ENCODE results near the gene C19orf44.
A peak's percentile ranks its signal among the peaks of the same experiment; 100 is the strongest.

The C19orf44 gene

DNA sequence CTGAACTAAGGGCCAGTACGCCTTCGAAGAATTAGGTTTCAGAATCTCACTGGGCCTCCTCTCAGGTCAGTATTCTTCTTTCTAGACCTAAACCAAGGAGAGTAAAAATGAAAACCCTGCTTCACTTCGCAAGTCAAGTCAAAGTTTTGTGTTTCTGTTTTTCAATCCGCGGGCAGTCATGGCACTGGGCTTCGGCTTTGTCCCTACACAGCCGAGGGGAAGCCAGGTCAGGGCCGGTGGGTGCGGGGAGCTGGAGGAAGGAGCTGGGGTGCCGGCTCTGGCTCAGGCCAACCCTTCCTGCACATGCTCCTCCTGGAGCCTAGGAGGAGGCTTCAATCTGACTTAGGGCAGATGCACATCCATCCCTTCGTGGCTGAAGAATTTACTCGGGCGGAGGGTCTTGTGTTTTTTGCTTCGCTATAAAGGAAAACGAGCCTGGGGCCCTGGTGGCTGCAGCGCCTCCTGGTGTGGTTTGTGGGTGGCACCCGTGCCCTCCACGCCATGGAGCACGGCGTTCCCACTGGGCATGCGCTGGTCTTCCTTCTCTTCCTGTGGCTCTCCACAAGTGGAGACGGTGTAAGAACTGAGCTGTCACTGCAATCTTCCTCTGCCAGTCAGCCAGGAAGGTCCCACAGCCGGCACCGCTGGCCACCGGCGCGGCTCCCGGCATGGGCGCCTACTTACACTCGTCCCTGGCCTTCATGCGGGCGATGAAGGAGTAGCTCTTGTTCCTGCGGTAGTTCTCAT, 22.5 kb downstream of the C19orf44 start:
- no peak for DNase-seq

DNA sequence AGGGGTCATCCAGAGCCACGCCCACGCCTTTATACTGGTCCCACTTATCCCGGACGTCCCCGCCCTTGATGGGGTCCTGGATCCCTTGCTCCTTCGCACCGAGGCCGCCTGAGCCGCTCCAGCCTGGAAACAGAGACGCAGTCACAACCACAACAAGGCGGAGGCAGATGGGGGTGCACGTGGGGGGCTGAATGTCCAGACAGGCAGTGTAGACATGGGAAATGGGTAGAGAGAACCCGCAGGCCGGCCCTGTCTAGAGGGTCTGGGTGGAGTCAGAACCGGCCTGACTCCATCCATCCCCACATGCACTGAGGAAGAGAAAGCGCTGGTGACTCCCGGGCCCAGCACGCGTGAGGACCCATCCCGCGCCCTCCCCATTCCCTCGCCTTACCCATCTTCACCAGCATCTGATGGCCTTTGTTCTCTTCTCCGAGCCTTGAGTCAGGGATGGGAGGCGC, 23.1 kb downstream of the C19orf44 start:
- no peak for DNase-seq

DNA sequence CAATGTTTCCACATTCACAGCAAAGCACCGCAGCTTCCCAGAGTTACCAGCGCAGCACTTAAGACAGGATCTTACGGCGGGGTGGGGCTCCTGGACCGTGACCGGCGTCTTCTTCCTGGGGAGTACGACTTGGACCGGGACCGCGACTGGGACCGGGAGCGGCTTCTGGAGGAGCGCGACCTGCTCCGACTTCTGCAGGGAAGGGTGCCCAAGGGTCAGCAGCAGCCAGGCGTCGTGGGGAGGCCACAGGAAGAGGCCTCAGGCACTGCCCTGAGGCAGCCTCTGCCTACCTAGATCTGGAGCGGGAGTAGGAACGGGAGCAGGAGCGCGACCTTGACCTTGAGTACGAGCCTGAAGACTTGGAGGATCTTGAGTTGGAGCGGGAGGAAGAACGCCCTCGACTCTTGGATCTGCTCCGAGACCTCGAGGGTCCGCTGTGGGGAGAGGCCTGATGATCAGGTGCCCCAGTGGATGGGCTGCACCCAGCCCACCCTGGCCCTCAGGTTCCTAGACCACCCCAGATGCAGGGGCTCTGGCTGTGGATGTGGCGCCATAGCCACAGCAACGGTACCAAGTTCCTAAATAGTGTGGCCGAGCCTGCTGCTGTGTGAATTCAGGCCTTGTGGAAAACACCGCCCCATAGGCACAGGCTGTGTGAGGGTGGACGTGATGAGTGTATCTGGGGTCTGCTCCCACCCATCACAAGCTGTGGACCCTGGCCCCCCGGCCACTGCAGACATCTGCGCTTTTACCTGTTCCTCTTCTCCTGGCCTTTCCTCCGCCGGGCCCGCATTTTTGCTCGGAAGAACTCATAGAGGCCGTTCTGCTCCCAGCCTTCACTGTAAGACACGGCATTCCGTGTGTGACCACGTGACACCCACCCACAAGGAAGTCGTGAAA, 24.1 kb downstream of the C19orf44 start:
- DNase-seq, result no peak

DNA sequence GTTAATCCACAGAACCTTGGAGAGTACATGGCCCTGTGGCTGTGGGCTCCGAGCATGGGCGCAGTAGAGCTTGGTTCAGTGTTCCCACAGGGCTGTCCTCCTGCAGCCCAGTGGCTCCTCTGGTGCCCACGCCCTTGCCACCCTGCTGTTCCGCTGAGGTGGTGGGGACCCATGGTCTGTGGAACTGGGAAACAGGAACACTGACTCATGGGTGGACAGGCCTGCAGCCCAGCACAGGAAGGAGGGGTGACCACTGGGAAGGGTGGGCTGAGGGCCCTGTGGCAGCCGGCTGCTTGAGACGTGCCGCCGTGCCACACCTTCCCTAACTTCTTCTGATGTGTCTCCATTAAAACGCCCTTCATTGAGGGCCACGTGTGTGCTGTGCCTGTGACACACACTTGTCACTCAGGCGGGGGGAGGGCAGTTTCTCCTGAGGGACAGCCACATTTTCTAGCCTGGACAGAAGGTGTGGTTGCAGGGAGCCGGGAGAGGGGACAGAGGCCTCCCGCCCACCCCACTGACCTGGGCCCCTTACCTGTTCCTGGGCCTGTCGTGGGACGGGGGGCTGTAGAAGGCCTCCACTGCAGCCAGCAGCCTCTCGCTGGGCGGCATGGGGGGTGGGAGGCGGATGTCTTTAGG, 24.9 kb downstream of the C19orf44 start:
- DNase-seq, result no peak

DNA sequence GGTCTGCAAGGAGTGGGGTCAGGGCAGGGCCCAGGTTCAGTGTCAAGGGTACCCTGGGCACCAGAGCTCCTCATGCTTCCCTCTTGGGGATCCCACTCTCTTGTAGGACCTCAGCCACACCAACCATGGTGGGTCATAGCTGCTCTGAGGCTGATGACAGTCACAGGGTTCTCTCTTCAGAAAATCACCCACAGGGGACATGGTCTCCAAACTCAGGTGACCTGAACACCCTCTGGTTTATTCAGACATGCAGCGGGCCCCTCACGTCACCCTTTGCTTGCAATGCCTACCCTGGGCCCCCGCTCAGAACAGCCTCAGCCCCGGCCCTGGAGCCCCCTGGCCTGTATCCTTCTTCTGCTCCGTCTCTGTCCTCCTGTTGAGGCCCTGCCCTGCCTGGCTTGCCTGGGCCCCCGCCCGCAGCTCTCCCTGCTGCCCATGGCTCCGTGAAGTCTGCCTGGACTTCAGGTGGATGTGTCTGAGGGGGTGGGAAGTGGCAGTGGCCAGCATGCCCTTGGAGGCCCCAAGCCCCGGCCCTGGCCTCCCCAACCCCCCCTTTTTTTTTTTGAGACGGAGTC, 25.6 kb downstream of the C19orf44 start:
- no peak for DNase-seq

DNA sequence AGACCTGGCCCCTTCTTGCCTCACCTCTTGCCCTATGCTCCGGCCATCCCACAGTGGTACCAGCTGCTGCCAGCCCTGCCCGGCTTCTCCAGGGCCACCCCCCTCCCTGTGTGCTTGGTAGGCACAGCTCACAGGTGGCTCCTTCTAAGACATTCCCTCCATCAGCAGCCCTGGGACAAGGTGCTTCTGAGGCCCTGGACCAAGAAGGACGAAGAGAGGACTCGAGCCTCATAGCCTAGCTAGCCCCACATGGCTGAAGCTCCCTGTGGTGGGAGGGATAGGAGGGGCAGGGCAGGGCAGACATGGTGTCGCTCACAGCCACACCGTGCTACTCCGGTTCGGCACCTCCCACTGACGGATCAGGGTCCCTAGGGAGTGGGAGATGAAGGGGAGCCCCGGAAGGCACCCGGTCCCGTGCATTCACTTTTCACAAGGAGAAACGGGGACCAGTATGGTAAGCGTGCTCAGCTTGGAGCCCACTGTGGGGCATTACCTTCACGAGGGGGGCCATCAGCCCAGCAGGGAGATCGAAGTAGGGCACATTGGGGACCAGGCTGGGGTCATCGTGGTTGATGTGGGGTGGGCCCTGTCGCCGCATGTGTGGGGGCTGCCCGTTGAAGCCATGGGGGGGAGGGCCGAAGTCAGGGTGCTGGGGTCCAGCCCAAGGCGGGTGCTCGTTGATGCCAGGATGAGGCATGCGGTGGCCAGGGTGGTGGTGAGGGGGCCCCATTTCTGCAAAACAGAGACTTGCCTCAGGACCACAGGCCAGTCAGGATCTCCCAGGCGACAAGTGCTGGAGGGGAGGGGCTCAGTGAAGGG, 26.6 kb downstream of the C19orf44 start:
- DNase-seq, result no peak

DNA sequence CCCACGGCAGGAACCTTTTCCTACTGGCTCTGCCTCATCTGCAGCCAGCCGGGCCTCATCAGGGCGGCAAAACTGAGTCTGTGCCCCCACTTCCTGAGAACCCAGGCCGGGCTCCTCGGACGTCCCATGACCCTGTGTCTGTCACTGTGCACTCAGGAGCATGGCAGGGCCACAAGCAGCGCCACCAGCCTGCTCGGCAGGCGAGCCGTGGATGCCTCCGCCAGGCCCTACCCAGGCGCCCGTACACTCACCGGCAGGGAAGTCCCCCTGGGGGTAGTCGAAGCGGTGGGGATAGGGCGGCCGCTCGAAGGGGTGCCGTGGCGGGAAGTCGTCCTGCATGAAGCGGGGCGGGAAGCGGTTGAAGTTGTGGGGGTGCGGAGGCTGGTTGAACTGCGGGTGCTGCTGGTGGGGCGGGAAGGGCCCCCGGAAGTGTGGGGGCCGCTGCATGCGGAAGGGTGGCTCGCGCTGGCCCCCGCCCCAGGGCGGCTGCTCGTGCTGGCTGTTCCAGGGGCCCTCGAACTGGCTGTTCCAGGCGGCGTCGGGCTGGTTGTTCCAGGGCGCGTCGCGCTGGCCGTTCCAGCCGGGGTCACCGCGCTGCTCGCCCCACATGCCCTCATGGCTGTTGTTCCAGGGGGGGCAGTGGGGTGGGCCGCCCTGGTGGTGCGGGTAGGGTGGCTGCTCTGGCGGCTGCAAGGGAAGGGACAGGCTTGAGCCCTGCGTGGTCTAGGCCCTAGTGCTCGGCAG, 29.0 kb downstream of the C19orf44 start:
- DNase-seq, result no peak

DNA sequence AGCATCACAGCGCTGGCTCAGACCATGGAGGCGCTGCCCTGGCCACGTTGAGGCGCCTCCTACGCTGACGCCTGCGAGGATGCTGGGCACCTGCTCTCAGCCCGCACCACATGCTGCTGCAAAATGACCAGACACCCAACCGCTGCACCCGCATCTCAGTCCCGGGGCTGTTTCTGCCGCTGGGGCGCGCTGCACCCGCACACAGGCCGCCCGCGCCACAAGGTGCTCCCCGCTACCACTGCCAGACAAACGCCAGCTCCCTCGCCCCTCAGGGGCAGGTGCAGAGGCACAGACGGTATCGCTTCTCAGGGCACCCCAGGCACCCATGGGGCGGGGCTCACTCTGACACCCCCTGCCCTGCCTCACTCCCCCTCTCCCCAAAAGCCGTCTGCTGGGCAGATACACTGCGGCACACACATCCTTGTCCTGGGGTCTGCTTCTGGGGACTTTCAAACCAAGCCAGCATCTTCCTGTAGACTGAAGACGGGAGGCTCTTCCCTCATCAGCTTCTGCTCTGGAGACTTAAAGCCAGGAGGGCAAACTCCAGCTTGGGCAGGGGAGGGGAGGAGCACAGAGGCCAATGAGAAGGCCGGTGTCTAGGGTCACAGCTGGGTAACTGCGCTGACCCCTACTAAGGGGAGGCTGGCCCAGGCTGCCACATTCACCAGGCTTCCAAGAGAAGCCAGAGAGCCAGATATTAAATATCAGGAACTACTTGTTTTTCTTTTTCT, 29.7 kb downstream of the C19orf44 start:
- DNase-seq, result no peak

DNA sequence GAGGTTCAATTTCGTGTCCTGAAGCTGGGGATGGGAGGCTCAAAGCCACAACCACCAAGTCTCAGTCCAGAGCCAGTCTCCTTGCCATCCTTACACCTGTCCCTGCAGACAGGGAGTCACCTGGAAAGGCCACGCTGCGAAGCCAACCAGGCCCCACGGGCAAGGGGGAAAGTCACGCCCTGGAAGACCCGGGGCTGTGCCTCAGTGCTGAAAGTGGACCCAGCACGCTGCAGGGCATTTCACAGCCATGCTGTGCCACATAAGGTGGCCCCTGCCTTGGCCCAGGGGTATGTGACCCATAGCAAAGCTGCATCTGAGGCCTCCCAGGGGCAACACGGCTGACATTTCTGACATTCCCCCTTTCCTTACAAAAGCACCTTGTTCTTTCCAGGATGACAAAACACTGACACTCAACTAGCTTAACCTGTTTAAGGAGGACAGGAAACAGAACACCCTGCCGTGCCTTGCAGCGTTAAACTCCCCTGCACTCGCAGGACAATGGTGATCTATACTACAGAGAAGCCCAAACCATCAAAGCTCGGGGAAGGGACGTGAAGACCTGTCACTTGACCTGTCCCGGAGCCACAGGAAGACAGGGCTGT, 31.2 kb downstream of the C19orf44 start:
- no peak for DNase-seq

DNA sequence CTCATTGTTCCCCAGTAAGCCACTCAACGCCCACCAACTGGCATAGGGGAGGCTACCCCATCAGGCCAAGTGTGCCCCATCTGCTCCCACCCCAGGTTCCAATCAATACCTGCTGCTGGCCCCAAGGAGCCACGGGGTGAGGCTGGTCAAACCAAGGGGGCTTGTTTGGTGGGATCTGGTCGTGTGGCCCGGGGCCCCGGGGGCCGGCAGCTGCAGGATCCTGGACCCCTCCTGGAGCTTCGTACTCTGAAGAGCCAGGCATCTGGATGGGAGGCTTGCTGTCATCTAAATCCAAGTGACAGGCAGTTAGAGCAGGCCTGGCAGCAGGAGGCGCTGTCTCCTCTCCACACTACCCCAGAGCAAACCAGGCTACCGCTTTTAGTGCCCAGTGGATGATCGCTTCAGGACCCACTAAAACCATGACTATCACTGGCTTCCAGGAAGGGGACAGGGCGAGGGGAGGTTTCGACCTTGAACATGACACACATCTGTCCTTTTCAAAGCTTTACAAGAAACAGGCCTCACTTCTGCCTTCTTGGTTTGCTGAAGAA, 31.9 kb downstream of the C19orf44 start:
- DNase-seq, result peak; percentile 42 to 55

DNA sequence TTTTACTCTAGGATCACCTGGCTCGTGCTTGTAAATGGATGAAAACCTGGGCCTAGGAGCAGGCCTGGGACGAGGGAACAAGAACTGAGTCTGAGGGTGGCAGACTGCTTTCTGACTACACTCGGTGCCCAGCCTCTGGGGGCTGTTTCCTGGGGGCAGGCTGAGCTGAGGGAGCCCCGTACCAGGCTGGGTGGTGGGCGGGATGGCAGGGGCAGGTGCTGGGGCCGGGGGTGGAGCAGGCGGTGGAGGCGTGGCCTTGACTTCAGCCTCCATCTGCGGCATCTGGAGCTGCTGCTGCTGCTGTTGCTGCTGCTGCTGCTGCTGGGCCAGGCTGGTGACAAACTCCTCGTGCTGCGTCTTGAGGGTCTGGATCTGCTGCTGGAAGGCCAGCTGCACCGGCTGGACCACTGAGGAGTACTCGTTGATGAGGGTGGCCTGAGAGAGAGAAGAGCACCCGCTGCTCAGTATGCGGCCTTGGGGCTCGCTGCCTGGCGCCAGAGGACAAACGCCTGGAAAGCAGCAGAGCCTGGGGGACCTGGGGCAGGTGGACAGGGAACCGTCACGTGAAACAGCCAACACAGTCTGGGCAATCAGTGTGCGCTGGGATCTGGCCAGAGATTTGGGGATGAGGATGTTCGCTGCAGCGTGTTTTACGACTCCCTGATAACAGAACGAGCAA, 33.4 kb downstream of the C19orf44 start:
- DNase-seq, result no peak

DNA sequence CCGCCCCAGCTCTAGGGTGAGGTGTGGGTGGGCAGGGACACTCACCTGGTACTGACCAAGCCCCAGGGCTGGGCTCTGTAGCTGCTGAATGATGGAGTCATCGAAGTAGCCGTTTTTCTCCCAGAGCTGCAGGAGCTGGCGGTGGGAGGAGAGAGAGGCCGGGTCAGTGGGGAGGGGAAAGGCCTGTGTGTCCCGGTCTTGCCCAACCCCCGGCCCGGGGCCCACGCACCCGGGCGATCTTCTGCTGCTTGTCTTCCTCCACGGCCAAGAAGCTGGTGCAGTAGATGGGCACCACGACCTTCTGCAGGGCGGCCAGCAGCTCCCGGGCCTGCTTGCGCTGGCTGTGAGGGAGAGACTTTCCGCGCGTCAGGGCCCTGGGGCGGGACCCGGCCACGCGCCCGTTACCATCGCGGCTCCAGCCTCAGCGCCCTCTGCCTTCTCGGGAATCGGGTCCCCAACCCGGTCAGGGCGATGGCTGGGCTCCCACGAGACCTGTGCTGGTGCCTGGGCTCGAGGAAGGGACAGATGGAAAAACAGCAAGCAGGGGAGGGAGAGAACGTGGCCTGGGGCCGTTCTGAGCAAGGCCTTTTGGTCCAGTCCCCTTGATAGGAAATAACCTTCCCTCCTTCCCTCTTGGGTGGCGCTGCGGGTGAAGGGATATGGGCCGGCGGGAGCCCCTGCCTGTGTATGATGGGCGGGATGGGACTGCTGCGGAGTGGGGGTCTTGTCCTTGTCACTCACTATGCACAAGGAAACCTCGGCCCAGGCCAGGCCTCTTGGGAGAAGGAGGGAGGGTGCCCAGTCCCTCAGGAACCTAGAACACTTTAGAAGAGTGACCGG, 34.6 kb downstream of the C19orf44 start:
- DNase-seq, result no peak

DNA sequence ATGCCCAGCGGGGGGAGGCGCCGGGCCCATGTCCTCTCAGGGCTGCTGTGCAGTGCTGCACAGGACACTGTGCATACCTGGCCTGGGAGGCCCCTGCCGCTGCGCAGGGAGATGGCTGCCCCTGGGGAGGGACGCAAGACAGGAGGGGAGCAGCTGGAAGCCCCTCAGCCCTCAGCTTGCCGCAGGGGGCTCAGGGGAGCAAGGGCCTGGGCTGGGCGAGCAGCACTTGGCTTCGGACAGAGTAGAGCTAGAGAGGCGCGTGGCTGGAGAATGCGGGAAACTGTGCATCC, 35.1 kb downstream of the C19orf44 start:
- no peak for DNase-seq

DNA sequence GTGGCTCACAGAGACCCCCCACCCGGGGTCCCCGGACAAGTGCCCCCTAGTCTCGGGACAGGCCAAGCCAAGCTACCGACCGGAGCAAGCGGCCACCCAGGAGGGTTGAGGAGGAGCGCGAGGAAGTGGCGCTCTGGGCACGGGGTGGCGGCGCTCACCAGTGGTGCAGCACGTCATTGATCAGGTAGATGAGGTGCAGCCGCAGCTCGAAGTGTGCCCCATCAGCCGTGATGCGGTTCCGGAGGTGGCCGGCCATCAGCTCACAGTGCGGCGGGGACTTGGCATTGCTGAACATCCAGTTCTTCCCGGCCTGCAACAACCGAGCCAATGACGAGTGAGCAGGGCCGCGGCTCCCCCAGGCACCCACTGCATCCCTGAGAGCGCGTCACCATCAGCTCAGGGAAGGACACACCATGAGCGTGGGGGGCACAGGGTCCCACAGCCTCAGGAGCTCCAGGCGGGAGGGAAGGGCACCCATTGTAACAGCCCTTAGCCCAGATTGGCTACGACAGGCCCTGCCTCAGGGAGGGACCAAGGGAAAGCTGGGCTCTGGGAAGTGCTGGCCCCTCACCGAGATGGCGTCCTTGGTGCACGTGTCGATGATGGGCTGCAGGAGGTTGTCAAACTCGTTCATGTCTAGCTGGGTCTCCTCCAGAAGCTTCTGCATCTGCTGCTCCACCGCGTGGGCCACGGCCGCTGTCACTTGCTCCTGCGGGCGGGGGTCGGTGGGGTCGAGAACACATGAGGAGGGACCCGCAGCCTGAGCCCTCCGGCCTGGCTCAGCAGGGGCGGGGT, 36.4 kb downstream of the C19orf44 start:
- no peak for DNase-seq

DNA sequence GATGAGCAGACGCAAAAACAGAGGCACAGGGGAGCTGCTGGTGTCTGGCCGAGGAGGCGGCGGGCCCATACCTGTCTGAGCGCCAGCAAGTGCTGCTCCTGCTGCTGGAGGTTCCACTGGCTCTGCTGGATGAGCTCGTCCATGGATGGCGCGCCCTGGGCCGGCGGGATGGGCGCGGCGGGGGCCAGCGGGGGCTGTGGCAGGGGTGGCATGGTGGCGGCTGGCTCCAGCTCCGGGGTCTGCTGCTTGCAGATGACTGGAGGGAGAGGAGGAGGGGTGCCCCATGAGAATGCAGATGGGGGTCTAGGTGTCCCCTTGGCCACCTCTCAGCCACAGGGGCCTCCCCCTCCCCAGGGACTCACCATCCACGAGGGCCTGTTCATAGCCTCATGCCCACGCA, 39.2 kb downstream of the C19orf44 start:
- no peak for DNase-seq

DNA sequence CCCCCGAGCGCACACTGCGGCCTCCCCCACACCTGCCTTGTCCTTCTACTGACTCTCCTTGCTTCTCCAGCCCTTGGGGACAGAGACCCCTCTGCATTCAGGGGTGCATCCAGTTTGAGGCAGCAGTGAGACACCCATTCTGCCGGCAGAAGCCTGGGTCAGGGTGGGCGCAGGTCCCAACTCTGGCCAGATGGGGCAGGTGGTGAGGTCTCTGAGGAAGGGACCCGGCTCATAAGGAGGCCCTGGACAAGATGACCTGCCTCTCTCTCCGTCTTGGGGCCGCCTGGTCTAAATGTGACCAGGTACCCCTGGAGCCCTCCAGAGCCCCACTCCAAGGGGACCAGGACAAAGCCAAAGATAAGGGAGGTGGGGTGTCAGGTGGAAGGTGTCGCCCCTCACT, 39.9 kb downstream of the C19orf44 start:
- DNase-seq, result no peak

DNA sequence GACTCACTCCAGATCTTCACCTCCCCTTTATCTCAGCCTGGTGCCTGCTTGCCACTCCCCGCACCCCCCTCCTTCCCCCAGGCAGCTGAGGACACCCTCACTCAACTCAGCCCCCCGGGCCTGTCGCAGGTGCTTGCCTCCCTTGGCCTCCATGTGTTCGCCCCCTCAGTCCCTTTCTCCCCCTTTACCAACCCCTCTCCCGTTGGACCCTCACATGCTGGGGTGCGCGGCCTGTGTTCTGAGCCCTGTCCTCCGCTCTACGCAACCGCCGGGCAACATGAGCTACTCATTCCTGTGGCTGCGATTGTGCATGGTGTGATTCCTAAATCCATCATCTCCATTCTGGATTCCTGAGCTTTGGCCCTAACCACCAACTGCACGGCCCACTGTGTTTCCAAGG, 40.9 kb downstream of the C19orf44 start:
- DNase-seq, result no peak

DNA sequence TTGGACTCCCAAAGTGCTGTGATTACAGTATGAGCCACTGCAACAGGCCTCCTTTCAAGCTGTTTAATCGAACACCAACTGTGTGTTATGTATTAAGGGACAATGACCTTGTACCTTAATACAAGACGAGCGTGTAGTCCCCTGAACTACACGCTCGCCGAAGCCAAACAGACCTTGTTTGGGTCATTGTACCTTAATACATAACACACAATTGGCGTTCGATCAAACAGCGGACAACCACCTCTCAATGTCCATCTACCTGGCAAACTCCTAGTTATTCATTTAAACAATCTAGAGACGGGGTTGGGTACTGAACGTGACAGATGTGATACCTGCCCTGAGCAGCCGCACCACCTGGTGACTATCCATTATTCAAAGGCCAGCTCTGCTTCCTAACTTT, 44.8 kb downstream of the C19orf44 start:
- DNase-seq, result no peak
